AG20443 (cell line): ENCODE measurements around the gene FNDC10.

Source experiments
- DNase-seq: peaks from one replicate; pipeline ENCODE4 v3.0.0; 2012; ENCODE audit warnings: low spot score, mixed read lengths

FNDC10 gene

DNA sequence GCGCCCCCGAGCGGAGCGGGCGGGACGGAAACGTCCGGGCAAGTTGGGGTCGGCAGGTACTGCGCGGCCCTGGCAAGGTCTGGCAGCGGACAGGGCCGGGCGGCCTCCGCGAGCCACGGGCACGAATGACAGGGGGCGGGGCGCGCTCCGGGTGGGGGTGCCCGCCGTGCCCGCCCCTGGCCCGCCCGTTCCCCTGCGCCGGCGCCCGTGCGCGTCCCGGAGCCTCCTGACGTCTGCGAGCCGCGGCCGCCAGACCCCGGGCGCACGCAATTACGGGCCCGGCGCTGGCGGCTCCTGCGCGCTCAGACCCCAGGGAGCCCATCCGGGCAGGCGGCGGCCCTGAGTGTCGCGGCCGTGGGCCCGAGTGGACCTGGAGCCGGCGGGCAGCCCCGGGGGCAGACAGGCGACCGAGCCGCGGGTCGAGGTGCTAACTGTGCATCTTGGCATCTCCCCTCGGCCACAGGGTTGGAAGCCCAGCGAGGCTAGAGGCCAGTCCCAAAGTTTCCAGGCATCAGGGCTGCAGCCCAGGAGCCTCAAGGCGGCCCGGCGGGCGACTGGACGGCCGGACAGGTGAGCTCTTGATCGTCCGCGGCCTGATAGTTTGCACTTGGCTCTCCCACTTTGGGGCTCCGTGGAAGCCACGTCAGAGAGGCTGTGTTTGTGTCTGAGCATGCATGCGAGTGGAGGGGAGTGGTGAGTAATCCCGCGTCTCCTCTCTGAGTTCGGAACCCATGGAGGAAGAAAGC, 16.3 kb upstream of the FNDC10 start:
- DNase-seq: peak; percentile 89

DNA sequence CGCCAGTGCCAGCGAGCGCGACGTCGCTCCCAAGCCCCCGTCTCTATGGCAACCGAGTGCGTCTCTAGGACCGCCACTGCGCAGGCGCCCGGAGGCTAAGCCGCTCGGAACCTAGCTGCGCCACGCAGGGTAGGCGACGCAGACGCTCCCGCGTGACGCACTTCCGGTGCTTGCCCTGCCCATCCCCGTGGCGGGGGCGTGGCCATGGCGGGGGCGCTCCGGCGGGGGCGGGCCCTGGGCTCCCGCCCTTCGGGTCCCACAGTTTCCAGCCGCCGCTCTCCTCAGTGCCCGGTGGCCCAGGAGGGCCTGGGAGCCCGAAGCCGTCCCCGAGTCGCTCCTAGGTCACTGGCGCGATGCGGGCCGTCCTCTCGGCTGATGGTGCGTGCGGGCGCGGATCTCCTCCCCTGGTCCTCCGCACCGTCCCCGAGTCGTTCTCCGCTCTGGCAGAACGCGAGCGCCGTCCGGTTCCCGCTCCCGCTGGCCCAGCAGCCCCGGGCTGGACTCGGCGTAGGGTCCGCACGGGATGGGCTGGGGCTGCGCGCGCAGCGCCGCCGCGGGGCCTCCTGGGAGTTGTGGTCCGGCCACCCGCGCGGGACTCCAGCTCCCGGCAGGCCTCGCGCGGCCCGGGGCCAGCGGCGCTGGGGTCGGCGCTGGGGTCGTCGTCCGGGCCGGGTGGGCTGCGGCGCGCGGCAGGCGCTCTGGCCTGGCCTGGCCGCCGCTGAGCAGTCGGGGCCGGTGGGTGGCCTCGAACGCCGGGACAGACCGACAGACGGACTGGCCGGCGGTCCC, 15.5 kb upstream of the FNDC10 start, which contains the start of gene MIB2:
Gene MIB2, plus strand, starts transcription at position 245 of the 789 bp plus-strand sequence. CDS start 7,953 bp downstream, outside the sequence.
- peak; percentile 100 for DNase-seq

DNA sequence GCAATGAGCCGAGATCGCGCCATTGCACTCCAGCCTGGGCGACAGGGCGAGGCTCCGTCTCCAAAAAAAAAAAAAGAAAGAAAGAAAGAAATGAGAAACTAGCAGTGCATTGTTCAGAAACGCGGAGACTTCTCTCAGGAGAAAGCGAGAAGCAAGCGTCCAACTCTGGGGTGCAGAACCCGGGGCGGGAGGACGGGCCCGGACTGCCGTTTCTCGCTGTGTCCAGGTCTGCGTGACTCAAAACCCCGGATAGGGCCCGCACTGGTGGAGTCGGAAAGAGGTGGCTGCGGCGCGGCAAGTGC, 15.0 kb upstream of the FNDC10 start:
- DNase-seq: no peak

DNA sequence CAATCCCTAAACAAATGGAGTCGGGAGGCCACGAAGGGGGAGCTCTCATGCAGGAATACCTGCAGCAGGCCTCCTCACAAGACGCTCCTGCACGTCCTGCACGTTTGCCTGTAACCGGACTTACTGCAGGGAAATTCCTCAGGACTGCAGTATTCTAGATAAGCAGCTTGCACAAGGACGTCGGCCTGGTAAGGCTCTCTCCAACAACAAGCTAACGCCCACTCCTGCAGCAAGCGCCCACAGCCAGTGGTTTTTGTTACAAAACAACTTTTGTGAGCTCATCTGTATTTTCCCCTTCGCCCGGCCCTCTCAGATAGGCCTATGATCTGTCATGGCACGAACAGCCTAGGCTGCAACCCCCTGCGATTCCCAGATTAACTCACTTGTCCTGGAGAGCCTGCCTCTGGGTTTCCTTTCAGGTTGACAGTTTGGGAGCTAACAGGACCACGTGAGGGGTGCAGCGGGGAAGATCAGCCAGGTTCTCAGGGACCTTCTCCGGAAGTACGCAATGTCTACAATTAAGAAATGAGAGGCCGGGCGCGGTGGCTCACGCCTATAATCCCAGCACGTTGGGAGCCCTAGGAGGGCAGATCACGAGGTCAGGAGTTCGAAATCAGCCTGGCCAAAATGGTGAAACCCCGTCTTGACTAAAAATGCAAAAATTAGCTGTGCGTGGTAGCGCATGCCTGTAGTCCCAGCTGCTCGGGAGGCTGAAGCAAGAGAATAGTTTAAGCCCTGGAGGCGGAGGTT, 14.4 kb upstream of the FNDC10 start:
- DNase-seq: peak; percentile 76

DNA sequence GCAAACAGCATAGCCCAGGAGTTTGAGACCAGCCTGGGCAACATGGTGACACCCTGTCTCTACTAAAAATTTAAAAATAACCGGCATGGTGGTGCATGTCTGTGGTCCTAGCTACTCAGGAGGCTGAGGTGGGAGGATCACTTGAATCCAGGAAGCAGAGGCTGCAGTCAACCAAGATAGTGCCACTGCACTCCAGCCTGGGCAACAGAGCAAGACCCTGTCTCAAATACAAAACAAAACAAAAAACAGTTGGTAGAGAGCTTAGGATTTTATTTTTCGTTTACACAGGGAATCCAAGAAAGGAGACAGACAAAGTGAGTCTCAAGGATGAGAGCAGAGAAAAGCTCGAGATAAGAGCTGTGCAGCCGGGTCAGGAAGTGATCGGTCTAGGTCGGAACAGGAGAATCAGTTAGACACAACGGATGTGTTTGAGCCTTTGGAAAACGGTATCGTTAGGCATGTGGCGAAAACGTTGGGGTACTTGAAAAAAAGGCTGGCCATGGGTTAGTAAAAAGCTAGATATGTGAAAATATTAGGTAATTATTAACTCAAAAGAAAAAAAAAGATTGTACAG, 13.7 kb upstream of the FNDC10 start:
- DNase-seq: no peak

DNA sequence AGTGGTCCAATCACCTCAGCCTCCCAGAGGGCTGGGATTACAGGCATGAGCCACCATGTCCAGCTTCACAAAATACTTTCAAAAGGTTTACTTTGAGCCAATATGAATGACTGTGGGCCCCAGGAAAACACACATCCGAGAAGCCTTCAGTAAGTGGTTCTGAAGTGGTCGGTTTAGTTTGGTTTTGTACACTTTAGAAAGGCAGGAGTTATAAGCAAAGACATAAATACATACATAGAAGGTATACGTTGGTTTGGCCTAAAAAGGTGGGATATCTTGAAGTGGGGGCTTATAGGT, 12.1 kb upstream of the FNDC10 start:
- DNase-seq: no peak

DNA sequence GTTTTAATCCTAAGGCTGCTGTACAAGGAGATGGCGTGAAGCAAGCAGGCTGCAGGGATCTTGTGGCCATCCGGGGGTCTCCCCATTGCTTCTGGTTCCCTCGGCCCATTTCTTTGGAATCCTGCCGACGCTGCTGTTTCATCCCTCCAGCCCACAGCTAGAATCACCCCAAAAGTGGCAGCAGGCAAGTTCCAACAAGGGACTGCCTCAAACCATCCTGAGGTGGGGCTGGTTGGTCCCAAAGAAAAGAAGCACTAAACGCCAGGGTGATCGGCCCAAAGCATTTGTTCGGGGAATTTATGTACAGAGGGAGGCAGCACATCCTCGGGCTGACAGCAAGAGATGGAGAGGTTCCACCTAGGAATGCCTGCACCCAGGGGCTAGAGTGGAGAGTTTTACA, 10.9 kb upstream of the FNDC10 start:
- DNase-seq: no peak

DNA sequence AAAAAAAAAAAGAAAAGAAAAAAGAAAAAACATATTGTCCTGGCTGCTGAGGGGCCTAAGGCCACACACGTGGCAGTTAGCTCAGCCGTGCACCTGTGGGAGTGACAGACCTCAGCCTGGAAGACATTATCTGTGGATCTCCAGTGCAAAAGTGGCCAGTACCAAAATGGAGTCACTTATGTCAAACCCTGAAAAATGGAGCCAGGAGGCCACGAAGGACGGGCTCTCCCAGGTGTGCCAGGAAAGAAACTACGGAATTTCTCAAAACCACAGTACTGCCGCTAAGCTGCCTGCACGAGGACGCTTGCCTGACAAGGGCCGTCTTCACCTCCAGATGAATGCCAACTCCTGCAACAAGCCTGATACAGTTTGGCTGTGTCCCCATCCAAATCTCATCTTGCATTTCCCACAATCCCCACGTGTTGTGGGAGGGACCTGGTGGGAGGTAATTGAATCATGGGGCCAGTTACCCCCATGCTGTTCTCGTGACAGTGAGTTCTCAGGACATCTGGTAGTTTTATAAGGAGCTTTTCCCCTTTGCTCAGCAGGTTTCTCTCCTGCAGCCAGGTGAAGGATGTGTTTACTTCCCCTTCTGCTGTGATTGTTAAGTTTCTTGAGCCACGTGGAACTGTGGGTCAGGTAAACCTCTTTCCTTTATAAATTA, 10.0 kb upstream of the FNDC10 start:
- DNase-seq: no peak

DNA sequence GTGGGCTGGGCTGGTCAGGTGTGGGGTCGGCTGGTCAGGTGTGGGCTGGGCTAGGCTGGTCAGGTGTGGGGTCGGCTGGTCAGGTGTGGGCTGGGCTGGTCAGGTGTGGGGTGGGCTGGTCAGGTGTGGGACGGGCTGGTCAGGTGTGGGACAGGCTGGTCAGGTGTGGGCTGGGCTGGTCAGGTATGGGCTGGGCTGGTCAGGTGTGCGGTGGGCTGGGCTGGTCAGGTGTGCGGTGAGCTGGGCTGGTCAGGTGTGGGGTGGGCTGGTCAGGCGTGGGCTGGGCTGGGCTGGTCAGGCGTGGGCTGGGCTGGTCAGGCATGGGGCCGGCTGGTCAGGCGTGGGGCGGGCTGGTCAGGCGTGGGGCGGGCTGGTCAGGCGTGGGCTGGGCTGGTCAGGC, 6.3 kb upstream of the FNDC10 start:
- no peak for DNase-seq

DNA sequence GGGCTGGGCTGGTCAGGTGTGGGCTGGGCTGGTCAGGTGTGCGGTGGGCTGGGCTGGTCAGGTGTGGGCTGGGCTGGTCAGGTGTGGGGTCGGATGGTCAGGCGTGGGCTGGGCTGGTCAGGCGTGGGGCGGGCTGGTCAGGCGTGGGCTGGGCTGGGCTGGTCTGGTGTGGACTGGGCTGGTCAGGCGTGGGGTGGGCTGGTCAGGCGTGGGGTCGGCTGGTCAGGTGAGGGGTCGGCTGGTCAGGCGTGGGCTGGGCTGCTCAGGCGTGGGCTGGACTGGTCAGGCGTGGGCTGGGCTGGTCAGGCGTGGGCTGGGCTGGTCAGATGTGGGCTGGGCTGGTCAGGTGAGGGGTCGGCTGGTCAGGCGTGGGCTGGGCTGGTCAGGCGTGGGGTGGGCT, 5.8 kb upstream of the FNDC10 start:
- DNase-seq: no peak

DNA sequence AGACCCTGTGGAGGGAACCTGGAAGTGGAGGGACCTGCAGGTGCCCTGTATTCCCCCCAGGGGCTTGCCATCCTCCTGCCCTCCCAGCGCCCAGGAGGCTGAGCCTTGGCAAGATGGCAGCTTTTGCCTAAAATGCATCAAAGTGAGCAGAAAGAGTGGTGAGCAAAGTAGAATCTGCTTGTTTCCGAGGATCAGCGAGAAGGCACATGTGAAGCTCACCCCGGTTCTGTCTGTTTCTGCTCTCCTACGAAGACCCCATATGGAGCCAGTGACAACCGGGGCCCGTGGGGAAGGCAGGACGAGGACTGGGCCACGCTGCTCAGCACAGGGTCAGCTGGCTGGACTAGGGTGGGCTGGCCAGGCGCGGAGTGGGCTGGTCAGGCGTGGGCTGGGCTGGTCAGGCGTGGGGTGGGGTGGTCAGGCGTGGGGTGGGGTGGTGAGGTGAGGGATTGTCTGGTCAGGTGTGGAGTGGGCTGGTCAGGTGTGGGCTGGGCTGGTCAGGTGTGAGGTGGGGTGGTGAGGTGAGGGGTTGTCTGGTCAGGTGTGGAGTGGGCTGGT, 5.2 kb upstream of the FNDC10 start:
- DNase-seq: no peak

DNA sequence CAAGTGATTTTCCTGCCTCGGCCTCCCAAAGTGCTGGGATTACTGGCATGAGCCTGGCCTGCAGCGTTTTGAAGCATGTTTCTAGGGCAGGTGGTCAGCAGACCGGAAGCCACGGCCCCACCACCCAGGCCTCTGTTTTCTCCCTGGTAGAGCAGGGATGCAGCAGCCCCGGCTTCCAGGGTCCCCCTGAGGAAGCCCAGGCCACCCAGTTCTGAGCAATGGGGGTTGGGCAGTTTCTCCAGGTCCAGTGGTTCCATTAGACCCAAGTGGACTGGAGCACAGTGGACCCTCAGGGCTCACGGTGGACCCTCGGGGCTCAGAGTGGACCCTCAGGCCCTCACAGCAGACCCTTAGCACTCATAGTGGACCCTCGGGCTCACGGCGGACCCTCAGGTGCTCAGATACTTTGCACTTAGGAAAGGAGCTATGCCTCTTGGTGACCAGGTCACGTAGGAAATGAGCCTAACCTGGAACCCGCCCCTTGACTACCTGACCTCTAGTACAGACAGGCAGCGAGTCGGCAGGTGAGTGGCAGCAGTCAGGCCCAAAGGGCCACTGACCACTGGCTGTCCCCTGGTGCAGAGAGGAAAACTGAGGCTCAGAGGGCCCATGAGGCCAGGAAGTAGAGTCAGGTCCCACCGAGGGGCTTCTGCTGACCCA, 4.6 kb upstream of the FNDC10 start:
- no peak for DNase-seq

DNA sequence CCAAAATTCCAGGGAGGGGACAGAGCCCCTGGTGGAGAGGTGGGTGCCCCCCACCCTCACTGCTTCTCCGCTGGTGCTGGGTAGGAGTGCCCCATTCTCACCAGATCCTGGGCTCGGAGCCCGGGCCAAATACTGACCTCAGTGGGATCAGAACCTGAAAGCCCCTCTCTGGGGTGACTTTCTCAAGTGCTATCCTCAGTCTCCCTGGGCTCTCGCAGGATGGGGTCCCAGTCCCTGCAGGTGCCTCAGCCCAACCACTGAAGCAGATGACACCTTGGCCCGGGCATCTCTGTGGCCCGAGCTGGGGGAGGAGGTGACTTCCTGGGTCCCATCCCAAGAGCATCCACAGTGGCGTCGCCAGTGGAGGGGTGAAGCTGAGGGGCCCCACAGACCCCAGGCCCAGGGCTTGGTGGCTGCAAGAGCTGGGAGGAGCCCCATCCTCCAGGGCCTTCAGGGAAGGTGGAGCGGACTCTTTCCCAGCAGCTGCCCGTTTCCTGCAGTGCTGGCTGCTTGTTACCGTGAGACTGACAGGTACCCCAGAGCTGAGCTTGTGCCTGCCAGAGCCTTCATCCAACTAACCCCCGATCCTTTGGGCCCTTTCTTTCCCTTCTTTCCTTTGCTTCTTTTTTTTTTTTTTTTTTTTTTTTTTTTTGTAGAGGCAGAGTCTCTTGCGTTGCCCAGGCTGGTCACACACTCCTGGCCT, 3.9 kb upstream of the FNDC10 start:
- DNase-seq: no peak

DNA sequence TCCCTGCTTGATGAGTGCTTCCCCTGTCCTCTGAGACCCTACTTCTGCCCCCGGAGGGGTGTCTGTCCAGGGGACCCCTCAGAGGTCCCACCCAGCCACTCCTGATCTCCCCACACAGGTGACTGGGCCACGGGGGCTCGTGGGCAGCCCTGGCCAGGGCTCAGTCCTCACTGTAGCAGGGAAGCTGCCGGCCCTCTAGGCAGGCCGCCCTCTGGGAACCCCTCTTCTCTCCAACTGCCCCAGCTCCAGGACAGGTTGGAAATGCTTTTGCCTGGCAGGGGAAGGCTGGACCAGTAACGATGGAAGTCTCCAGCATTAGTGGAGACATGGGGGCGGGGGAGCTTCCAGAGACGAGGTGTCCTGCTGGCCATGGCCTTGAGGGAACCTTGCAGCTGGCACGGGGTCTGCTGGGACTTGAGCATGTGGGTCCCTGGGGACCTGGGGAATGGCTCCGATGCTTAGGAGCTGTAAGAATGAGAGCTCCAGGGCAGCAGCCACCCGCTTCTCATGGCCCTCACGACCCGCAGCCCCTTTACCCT, 3.1 kb upstream of the FNDC10 start:
- DNase-seq: no peak

DNA sequence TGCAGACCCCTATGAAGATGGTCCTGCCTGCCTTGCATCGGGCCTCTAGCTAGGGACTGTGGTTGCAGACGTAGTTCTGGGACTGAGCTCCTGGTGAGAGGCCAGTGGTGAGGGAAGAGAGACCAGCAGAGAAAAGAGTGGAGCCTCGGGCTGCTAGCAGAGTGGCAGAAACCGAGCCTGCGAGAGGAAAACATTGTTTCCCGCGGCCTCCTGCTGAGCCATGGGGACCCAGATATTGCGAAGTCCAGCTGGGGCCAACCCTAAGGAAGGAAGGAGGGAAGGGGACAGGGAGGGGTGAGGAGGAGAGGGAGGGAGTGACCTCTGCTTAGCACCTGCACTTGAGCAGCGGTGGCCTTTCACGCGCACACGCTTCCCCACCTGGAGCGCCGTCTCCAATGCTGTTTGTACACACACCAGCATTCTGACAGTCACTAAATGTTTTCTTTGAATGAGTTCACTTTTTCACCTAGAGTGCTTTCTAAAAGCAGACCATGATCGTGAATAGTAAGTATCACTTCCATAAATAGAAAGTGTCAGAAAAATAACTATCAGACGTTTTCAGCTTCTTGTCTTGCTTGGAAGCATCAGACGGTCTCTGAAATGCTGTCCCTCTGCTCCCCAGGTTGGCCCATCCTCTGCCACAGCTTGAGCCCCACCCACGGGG, 2.5 kb upstream of the FNDC10 start:
- DNase-seq: no peak

DNA sequence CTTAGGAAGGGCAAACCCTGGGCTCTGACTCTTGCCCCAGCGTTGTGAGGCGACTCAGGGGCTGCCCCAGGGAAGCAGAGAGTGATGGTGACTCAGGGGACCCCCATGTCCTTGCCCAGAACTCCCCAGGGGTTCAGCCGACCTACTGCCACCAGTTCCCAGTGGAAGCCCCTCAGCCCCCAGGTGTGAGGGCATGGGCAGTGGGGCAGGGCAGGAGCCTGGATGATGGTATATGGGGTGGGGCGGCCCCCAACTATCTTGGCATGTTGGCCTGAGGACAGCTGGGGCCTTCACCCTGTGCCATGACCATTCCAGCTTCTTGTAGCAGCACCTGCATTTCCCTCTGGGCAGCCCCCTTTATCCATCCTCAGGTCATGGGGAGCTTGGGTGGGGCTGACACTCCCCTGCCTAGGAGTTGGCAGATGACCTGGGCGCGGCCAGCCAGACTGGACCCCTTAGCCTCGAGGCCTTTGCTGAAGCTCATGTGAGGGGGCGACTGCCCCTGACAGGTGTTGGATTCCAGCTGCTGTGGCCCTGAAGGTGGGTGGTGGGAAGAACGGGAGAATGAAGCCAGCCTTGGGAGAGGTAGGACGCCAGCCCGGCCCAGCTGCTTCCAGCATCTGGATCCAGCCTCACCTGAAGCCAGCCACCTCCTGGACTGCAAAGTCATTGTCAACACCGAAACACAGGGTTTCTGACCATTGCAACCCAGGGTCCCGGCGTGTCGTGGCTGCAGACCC, 1.8 kb upstream of the FNDC10 start:
- DNase-seq: no peak

DNA sequence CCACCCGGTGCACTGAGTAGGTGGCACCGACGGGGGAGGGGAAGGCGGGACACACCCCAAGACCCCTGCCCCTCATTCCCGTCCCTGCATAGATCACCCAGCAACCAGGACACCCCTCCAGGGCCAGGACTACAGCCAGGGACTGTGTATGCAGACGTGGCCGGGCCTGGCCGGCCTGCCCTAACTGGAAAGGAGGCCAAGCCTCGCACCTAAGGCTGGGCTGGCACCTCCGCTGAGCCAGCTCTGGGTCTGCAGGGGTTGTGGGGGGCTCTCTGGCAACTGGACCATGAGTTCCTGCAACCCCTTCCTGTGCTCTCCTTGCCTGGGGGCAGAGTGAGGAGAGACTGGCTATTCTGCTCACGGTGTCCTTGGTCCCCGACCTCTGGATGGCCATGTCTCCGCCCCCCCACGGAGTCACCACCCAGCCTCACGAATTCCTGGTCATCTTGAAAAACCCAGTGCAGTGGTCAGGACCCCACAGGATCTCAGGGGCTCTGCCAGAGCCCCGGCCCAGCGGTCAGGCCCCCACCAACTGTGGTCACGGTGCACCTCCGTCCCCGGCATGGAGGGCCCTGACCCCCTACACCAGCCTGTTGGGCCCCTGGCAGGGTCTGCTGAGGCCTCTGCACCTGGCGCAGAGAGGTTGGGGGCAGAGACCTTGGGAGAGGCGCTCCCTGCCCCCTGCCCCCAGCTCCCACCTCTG, 1.1 kb upstream of the FNDC10 start:
- DNase-seq: no peak
